H9 (cell line): ENCODE measurements around the gene PITX1. TPM values are rescaled to one million over a fixed set of nuclear protein-coding genes. Genes with fewer than 3 reads are reported as not detected.

ENCODE experiments used
- DNase-seq: peaks from one replicate; pipeline ENCODE4 v3.0.0-alpha.2; 2017
- H2AFZ ChIP-seq: one replicate; pipeline ENCODE4 v1.6.1; 2013; ENCODE audit warnings: mild to moderate bottlenecking, low read length, control low read depth, moderate library complexity
- H2AK5ac ChIP-seq: 2 replicates; pipeline ENCODE4 v1.6.1; 2013; ENCODE audit warnings: low read length, control low read depth, mixed read lengths; ENCODE audit not compliant: insufficient read length
- H2BK120ac ChIP-seq: one replicate; pipeline ENCODE4 v1.6.1; 2013; ENCODE audit warnings: low read depth, mild to moderate bottlenecking, low read length, control low read depth, inconsistent platforms; ENCODE audit not compliant: poor library complexity, severe bottlenecking
- H2BK12ac ChIP-seq: 2 replicates; pipeline ENCODE4 v1.6.1; 2013; ENCODE audit warnings: low read length, control low read depth, mixed read lengths, low read depth; ENCODE audit not compliant: insufficient read length
- H2BK15ac ChIP-seq: 2 replicates; pipeline ENCODE4 v1.6.1; 2013; ENCODE audit warnings: low read depth, low read length, control low read depth
- H2BK20ac ChIP-seq: one replicate; pipeline ENCODE4 v1.6.1; 2013; ENCODE audit warnings: low read depth, mild to moderate bottlenecking, low read length, control low read depth, inconsistent platforms; ENCODE audit not compliant: poor library complexity, severe bottlenecking
- H2BK5ac ChIP-seq: 2 replicates; pipeline ENCODE4 v1.6.1; 2013; ENCODE audit warnings: low read length, control low read depth, mixed read lengths; ENCODE audit not compliant: insufficient read length
- H3K14ac ChIP-seq: 2 replicates; pipeline ENCODE4 v1.6.1; 2013; ENCODE audit warnings: low read length, control low read depth; ENCODE audit not compliant: insufficient read depth
- H3K18ac ChIP-seq: 2 replicates; pipeline ENCODE4 v1.6.1; 2013; ENCODE audit warnings: low read depth, mild to moderate bottlenecking, mixed read lengths, low read length, control low read depth; ENCODE audit not compliant: insufficient read length
- H3K23ac ChIP-seq: 2 replicates; pipeline ENCODE4 v1.6.1; 2013; ENCODE audit warnings: low read length, control low read depth, mixed read lengths, low read depth; ENCODE audit not compliant: insufficient read length
- H3K23me2 ChIP-seq: 2 replicates; pipeline ENCODE4 v1.6.1; 2013; ENCODE audit warnings: low read depth, mild to moderate bottlenecking, mixed read lengths, low read length, control low read depth; ENCODE audit not compliant: insufficient read length, poor library complexity, severe bottlenecking
- H3K27ac ChIP-seq: 2 replicates; pipeline ENCODE4 v1.5.1; 2013; ENCODE audit warnings: low read length, control low read depth, mixed read lengths, low read depth; ENCODE audit not compliant: insufficient read length
- H3K27me3 ChIP-seq: 2 replicates; pipeline ENCODE4 v1.6.1; 2013; ENCODE audit warnings: low read length, control low read depth, inconsistent platforms; ENCODE audit not compliant: insufficient read depth
- H3K4ac ChIP-seq: 2 replicates; pipeline ENCODE4 v1.6.1; 2013; ENCODE audit warnings: low read depth, mild to moderate bottlenecking, control low read depth, inconsistent platforms, low read length, moderate library complexity
- H3K4me1 ChIP-seq: 2 replicates; pipeline ENCODE4 v1.6.1; 2013; ENCODE audit warnings: low read length, control low read depth, inconsistent platforms; ENCODE audit not compliant: insufficient read depth
- H3K4me2 ChIP-seq: 2 replicates; pipeline ENCODE4 v1.6.1; 2013; ENCODE audit warnings: low read length, control low read depth, mixed read lengths; ENCODE audit not compliant: insufficient read length, insufficient read depth
- H3K56ac ChIP-seq: 2 replicates; pipeline ENCODE4 v1.6.1; 2013; ENCODE audit warnings: low read depth, mild to moderate bottlenecking, mixed read lengths, low read length, control low read depth; ENCODE audit not compliant: insufficient read length
- H3K79me1 ChIP-seq: 2 replicates; pipeline ENCODE4 v1.6.1; 2013; ENCODE audit warnings: low read depth, mild to moderate bottlenecking, moderate library complexity, low read length, control low read depth, inconsistent platforms; ENCODE audit not compliant: insufficient read depth, poor library complexity, severe bottlenecking
- H3K79me2 ChIP-seq: 2 replicates; pipeline ENCODE4 v1.6.1; 2013; ENCODE audit warnings: low read length, control low read depth, inconsistent platforms; ENCODE audit not compliant: insufficient read depth
- H3K9ac ChIP-seq: 2 replicates; pipeline ENCODE4 v1.6.1; 2013; ENCODE audit warnings: low read length, control low read depth, mixed read lengths; ENCODE audit not compliant: insufficient read length; ENCODE audit errors: extremely low read depth
- H3K9me3 ChIP-seq: one replicate; pipeline ENCODE4 v1.6.1; 2013; ENCODE audit warnings: low read depth, low read length, inconsistent platforms; ENCODE audit not compliant: control insufficient read depth
- H3T11ph ChIP-seq: one replicate; pipeline ENCODE4 v1.6.1; 2013; ENCODE audit warnings: mild to moderate bottlenecking, low read length, control low read depth, inconsistent platforms
- H4K20me1 ChIP-seq: one replicate; pipeline ENCODE4 v1.6.1; 2013; ENCODE audit not compliant: control insufficient read depth, insufficient read length, insufficient read depth
- H4K5ac ChIP-seq: 2 replicates; pipeline ENCODE4 v1.6.1; 2013; ENCODE audit warnings: low read depth, mild to moderate bottlenecking, mixed read lengths, low read length, control low read depth; ENCODE audit not compliant: insufficient read length
- H4K8ac ChIP-seq: replicated peaks from 2 replicates; pipeline ENCODE4 v1.6.1; 2013; ENCODE audit warnings: low read length, control low read depth, mixed read lengths, low read depth; ENCODE audit not compliant: insufficient read length
- H4K91ac ChIP-seq: 2 replicates; pipeline ENCODE4 v1.6.1; 2013; ENCODE audit warnings: low read depth, mild to moderate bottlenecking, moderate library complexity, mixed read lengths, low read length, control low read depth; ENCODE audit not compliant: insufficient read length
- H3K27ac Mint-ChIP-seq, 3 experiments: 2 replicates in 2 of 3; 3 replicates in 1 of 3; pipeline ENCODE4 v1.8.0; 2020 to 2021; ENCODE audit warnings: mixed read lengths in 3 of 3, mild to moderate bottlenecking in 1 of 3, moderate library complexity in 1 of 3
- H3K27me3 Mint-ChIP-seq: 2 replicates; pipeline ENCODE4 v1.8.0; 2021; ENCODE audit warnings: low read depth, mild to moderate bottlenecking, moderate library complexity, mixed read lengths
- H3K36me3 Mint-ChIP-seq, 3 experiments: 2 replicates in 2 of 3; 3 replicates in 1 of 3; pipeline ENCODE4 v1.8.0; 2020 to 2021; ENCODE audit warnings: low read depth in 3 of 3, mixed read lengths in 3 of 3; ENCODE audit not compliant: insufficient read depth in 1 of 3
- H3K4me1 Mint-ChIP-seq, 2 experiments: 2 replicates each; pipeline ENCODE4 v1.8.0; 2020; ENCODE audit warnings: mixed read lengths in 2 of 2
- H3K4me3 Mint-ChIP-seq, 2 experiments: 2 replicates in 1 of 2; 3 replicates in 1 of 2; pipeline ENCODE4 v1.8.0; 2020 to 2021; ENCODE audit warnings: mild to moderate bottlenecking in 2 of 2, mixed read lengths in 2 of 2, moderate library complexity in 1 of 2
- H3K9me3 Mint-ChIP-seq, 2 experiments: 2 replicates in 1 of 2; 3 replicates in 1 of 2; pipeline ENCODE4 v1.8.0; 2020; ENCODE audit warnings: mild to moderate bottlenecking in 2 of 2, mixed read lengths in 2 of 2, moderate library complexity in 1 of 2
- WGBS: extraction: QIAGEN DNeasy Blood & Tissue Kit; methylation state at CpG from one replicate; pipeline ENCODE4 v1.1.7; 2013; ENCODE audit warnings: missing lambda C conversion rate, low lambda C conversion rate, mixed read lengths; ENCODE audit not compliant: insufficient read length; ENCODE audit errors: extremely low coverage; 5-methylcytosine and 5-hydroxymethylcytosine counted together
- total RNA-seq: library from RNA; stranded (reverse); gene quantifications from 2 replicates; pipeline ENCODE4 v1.2.1, GENCODE V29; 2021
- TF ChIP-seq, protein P1 (sequence below): fragments of 200-600 bp; sonication (generic); conservative IDR thresholded peaks from 3 replicates; pipeline ENCODE4 v1.8.0; 2021; ENCODE audit warnings: antibody characterized with exemption, mild to moderate bottlenecking

Gene PITX1
- total RNA-seq, 1 experiment from 2014 or later, result not detected

- no peak overlapping the region for H3K14ac ChIP-seq
- no peaks in the 10 kb centered on the region for H3K79me2 ChIP-seq
- H2BK12ac ChIP-seq, result no peak overlapping the region
- H4K91ac ChIP-seq, result no peak overlapping the region
- Mint-ChIP-seq H3K27me3 (peaks cover 98% of the 10 kb centered on the region), H3K27ac (no peak overlapping the region), H3K9me3 (peaks cover 3 to 5% of the 10 kb centered on the region in 2 experiments; a peak in 4 of 5 replicates), H3K4me3 (no peak overlapping the region), H3K4me1 (peaks cover 9 to 14% of the 10 kb centered on the region in 2 experiments), H3K36me3 (no peaks in the 10 kb centered on the region)
- H3K4me2 ChIP-seq, result no peak overlapping the region
- H4K20me1 ChIP-seq, result no peaks in the 10 kb centered on the region
- H3K9ac ChIP-seq, result no peak overlapping the region
- H3K27ac ChIP-seq, result no peak overlapping the region
- no peak overlapping the region for H4K8ac ChIP-seq
- no peaks in the 10 kb centered on the region for H3K79me1 ChIP-seq
- no peak overlapping the region for H4K5ac ChIP-seq
- H3K18ac ChIP-seq, result no peak overlapping the region
- no peak overlapping the region for H3K56ac ChIP-seq
- H2BK5ac ChIP-seq, result no peak overlapping the region
- WGBS, result no CpG with 5 or more reads among the region's 12 CpGs
- H2AK5ac ChIP-seq, result no peak overlapping the region
- no peak overlapping the region for H2BK120ac ChIP-seq
- H3T11ph ChIP-seq, result no peak overlapping the region
- H3K4me1 ChIP-seq, result peaks cover 2% of the 10 kb centered on the region; the same call in 1 of the 2 replicates
- no peaks in the 10 kb centered on the region for H3K23me2 ChIP-seq
- H2AFZ ChIP-seq, result no peak overlapping the region
- H2BK20ac ChIP-seq, result no peak overlapping the region
- TF ChIP-seq, protein P1, sequence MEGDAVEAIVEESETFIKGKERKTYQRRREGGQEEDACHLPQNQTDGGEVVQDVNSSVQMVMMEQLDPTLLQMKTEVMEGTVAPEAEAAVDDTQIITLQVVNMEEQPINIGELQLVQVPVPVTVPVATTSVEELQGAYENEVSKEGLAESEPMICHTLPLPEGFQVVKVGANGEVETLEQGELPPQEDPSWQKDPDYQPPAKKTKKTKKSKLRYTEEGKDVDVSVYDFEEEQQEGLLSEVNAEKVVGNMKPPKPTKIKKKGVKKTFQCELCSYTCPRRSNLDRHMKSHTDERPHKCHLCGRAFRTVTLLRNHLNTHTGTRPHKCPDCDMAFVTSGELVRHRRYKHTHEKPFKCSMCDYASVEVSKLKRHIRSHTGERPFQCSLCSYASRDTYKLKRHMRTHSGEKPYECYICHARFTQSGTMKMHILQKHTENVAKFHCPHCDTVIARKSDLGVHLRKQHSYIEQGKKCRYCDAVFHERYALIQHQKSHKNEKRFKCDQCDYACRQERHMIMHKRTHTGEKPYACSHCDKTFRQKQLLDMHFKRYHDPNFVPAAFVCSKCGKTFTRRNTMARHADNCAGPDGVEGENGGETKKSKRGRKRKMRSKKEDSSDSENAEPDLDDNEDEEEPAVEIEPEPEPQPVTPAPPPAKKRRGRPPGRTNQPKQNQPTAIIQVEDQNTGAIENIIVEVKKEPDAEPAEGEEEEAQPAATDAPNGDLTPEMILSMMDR, result no peak
- H3K27me3 ChIP-seq, result no peaks in the 10 kb centered on the region; the same call in 1 of the 2 replicates
- H3K9me3 ChIP-seq, result no peaks in the 10 kb centered on the region
- DNase-seq, result no peak
- no peak overlapping the region for H2BK15ac ChIP-seq
- no peak overlapping the region for H3K23ac ChIP-seq
- no peak overlapping the region for H3K4ac ChIP-seq
These were observed 42.0 kb upstream of the PITX1 start for GRCh38 chr5:135076051-135076491.
